ENCODE measurements around the gene DDX55.
A peak's percentile ranks its signal among the peaks of the same experiment; 100 is the strongest.
"Not testable (repeated sequence)": the region's sequence is repeated elsewhere in the genome, so short reads cannot be mapped to it uniquely, and the experiment has no call there.

The DDX55 gene, protein sequence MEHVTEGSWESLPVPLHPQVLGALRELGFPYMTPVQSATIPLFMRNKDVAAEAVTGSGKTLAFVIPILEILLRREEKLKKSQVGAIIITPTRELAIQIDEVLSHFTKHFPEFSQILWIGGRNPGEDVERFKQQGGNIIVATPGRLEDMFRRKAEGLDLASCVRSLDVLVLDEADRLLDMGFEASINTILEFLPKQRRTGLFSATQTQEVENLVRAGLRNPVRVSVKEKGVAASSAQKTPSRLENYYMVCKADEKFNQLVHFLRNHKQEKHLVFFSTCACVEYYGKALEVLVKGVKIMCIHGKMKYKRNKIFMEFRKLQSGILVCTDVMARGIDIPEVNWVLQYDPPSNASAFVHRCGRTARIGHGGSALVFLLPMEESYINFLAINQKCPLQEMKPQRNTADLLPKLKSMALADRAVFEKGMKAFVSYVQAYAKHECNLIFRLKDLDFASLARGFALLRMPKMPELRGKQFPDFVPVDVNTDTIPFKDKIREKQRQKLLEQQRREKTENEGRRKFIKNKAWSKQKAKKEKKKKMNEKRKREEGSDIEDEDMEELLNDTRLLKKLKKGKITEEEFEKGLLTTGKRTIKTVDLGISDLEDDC

GRCh38 chr12:123601602-123602489 lies at the start of gene DDX55:
Gene DDX55, plus strand, starts transcription at chr12:123602099. Its CDS starts 50 bp downstream, at chr12:123602149.
- peak; percentile 68 to 75 for DNase-seq (ENCODE audit: low read depth in 2 of 2)

GRCh38 chr12:123554136-123554535 lies 47.8 kb upstream of the DDX55 start:
- DNase-seq (ENCODE audit: low read depth in 2 of 2): not testable (repeated sequence)

DNA sequence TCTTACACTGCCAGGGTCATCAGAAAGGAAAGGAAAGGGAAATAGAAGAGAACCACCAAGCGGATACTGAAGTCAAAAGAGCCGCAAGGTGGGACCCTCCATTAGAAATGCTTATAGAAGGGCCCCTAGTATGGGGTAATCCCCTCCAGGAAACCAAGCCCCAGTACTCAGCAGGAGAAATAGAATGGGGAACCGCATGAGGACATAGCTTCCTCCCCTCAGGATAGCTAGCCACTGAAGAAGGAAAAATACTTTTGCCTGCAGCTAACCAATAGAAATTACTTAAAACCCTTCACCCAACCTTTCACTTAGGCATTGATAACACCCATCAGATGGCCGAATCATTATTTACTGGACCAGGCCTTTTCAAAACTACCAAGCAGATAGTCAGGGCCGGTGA lies 47.1 kb upstream of the DDX55 start:
- DNase-seq (ENCODE audit: low read depth in 2 of 2): not testable (repeated sequence)

DNA sequence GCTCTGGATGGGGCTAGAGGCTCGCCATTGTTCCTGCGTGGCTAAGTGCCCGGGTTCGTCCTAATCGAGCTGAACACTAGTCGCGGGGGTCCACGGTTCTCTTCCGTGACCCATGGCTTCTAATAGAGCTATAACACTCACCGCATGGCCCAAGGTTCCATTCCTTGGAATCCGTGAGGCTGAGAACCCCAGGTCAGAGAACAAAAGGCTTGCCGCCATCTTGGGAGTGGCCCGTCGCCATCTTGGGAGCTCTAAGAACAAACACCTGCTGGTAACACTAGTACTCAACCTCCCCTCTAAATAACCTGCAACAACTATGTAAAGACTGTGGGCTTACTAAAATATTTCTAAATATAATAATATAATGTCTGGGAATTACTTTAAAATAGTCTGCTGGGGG lies 43.4 kb upstream of the DDX55 start:
- not testable (repeated sequence) for DNase-seq (ENCODE audit: low read depth in 2 of 2)

DNA sequence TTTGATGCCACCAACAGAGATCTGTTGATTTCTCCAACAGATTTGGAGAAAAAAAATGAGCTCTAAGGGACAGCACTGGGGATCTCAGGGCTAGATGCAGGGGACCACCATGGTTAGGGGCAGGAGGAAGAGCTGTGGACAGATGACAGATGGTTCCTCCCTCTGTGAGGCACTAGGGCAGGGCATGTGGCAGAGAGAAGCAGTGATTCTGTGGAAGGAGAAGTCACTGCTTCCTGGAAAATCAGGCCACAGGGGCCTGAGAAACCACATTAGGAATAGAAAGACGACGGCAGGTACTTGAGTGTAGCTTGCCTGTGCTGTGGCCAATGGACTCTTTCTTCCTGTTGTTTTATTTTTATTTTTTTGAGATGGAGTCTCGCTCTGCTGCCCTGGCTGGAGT lies 42.4 kb upstream of the DDX55 start:
- DNase-seq (ENCODE audit: low read depth in 2 of 2): no peak

DNA sequence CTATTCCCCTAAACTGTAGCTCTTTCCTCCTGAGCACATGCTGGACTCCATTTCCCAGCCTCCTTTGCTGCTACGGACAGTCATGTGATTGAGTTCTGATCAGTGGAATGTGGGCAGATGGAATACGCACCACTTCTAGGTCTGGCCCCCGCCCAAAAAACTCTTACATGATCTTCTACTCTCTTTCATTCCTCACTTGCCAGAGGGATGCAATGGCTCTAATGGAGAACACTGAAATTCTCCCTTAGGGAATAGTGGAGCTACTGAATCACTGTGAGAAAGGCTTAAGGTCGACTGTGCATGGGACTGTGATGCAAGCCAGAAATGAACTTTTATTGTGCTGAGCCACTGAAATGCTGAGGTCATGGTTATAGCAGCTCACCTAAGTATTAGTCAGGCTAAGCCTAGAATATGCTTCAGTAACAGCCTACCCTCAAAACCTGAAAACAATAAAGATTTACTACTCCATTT lies 30.5 kb upstream of the DDX55 start:
- no peak for DNase-seq (ENCODE audit: low read depth in 2 of 2)

DNA sequence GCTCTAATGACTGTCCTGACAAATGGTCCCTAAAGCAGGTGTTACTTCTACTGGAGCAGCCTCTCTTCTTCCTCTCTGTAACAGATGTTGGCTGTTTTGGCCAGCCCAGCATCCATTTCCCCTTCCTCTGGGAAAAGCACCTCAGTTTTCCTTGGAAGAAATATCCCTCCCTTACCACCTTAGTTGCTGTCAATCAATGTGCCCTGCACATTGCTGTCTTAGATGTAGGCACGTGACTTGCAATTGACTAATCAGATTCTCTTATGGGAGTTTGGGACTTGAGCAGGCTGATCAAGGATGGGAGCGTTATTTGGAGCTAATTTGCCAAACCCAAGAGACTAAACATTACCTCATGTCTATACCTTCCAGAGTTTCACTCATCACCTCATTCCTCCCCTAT lies 29.5 kb upstream of the DDX55 start:
- DNase-seq (ENCODE audit: low read depth in 2 of 2): no peak

GRCh38 chr12:123573870-123574269 lies 28.0 kb upstream of the DDX55 start:
- DNase-seq (ENCODE audit: low read depth in 2 of 2): no peak

DNA sequence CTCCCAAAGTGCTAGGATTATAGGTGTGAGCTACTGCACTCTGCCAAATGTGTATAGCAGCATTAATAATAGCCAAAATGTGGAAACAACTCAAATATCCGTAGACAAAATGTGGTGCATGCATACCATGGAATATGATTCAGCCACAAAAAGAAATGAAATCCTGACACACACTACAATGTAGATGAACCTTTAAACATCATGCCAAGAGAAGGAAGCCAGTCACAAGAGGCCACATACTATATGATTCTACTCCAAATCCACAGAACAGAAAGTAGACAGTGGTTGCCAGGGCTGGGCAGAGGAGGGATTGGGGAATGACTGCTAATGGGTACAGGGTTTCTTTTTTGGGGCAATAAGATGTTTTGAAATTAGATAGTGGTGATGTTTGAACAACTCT lies 25.3 kb upstream of the DDX55 start:
- DNase-seq (ENCODE audit: low read depth in 2 of 2): no peak

- no peak for DNase-seq (ENCODE audit: low read depth in 2 of 2)
These were observed 23.7 kb upstream of the DDX55 start for GRCh38 chr12:123578243-123578642.

- DNase-seq (ENCODE audit: low read depth in 2 of 2): not testable (repeated sequence)
These were observed 23.1 kb upstream of the DDX55 start for GRCh38 chr12:123578829-123579228.

GRCh38 chr12:123580772-123581171 lies 21.1 kb upstream of the DDX55 start:
- no peak for DNase-seq (ENCODE audit: low read depth in 2 of 2)

- DNase-seq (ENCODE audit: low read depth in 2 of 2): no peak
These were observed 10.0 kb upstream of the DDX55 start for GRCh38 chr12:123591702-123592481.

DNA sequence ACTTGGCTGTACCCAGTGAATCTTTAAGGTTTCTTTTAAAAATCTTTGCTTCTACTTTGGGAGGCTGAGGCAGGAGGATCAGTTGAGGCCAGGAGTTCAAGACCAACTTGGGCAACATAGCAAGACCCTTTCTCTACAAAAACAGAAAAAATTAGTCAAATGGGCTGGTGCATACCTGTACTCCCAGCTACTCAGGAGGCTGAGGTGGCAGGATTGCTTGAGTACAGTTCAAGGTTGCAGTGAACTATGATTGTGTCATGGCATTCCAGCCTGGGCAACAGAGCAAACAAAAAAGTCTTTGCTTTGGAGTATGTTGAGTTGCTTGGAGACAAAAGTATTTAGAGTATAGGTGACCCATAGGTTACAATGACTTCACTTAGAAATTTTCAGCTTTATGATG lies 6.2 kb upstream of the DDX55 start:
- no peak for DNase-seq (ENCODE audit: low read depth in 2 of 2)

GRCh38 chr12:123597100-123597499 lies 4.8 kb upstream of the DDX55 start:
- DNase-seq (ENCODE audit: low read depth in 2 of 2): no peak

- DNase-seq (ENCODE audit: low read depth in 2 of 2): no peak
These were observed 3.4 kb upstream of the DDX55 start for GRCh38 chr12:123598522-123598921.

- no peak for DNase-seq (ENCODE audit: low read depth in 2 of 2)
These were observed 2.6 kb upstream of the DDX55 start for GRCh38 chr12:123599310-123599709.

DNA sequence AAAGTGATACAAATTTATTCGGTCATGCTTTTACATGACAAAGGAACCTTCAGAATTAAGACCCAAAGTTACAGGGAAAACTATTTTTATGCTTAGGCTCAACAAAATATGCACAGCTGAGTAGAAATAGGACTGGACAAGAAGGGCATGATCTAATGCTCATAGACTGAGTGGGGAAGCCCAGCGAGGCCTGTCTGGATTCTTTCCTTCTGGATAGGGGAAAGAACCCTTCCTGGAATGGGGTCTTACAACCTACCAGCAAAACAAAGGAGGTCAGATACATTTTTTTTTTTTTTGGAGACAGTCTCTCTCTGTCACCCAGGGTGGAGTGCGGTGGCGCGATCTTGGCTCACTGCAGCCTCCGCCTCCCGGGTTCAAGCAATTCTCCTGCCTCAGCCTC lies 2.2 kb upstream of the DDX55 start:
- DNase-seq (ENCODE audit: low read depth in 2 of 2): no peak

DNA sequence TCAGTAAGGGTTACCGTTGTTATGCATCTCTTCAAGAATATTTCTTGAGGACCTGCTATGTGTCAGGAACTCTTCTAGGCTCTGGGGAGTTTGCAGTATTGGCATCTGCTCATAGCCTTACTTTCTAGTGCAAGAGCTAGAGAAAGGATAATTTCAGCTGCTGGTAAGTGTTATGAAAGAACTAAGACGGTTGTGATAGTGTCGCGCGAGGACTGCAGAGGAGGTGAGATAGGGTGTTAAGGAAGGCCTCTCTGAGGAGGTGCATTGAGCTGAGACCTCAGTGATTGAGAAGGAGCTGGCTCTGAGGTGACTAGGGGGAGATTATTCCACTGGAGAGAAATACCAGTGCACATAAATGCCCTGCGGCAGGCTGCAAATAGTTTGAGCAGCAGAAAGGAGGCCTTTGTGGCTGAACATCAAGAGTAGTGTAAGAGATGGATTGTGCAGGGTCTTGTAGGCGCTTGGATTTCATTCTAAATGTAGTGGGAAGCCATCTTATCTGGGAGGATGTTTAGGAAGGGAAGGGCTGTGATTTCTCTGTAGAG lies 824 bp downstream of the DDX55 start:
- DNase-seq (ENCODE audit: low read depth in 2 of 2): no peak

DNA sequence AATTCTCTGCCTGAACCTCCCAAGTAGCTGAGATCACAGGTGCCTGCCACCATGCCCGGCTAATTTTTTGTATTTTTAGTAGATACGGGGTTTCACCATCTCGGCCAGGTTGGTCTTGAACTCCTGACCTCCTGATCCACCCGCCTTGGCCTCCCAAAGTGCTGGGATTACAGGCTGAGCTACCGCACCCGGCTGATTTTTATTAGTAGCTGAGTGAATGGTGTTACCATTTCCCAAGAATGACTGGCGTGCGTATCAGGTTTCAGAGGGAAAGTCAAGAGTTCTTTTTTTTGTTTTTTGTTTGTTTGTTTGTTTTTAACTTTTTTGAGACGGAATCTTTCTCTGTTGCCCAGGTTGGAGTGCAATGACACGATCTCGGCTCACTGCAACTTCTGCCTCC lies 1.6 kb downstream of the DDX55 start:
- not testable (repeated sequence) for DNase-seq (ENCODE audit: low read depth in 2 of 2)

DNA sequence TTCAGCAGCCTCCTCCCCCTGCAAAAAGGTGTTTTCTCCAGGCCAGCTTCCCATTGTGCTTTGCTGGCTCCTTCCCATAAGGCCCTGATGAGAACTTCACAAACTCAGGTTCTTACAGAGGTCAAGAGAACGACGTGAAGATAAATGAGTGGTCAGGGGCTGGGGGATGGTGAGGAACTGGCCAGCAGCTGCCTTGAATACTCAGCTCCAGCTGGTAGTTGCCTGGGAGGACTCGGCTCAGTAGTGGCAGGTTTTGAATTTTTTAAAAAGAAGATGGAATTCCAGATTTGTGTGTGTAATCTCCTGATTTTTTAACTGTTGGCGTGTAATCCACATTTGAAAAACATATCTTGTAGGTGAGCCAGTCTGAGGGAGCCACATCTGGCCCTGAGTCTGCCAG lies 5.9 kb downstream of the DDX55 start:
- DNase-seq (ENCODE audit: low read depth in 2 of 2): no peak
